H1 (cell line): Measurements from ENCODE around the gene OGFR. TPM values are rescaled to one million over a fixed set of nuclear protein-coding genes. Genes with fewer than 3 reads are reported as not detected.

Experiments
- CTCF ChIA-PET: fragments of 300-600 bp; sonication (Branson Sonifier 250); formaldehyde crosslinking; loops from one replicate; lab custom pipeline; 2021; ENCODE audit not compliant: partially characterized antibody; lab: Charles Lee
- POLR2A ChIA-PET: fragments of 300-600 bp; sonication (Branson Sonifier 250); formaldehyde crosslinking; loops from one replicate; lab custom pipeline; 2021; ENCODE audit warnings: inconsistent platforms; ENCODE audit not compliant: partially characterized antibody; lab: Charles Lee
- DNase-seq, 2 experiments: peaks; one replicate each; pipeline versions ENCODE4 v3.0.0 to v3.0.0-alpha.2; 2010 to 2022; ENCODE audit warnings: low spot score in 2 of 2, low read depth in 1 of 2, mixed read lengths in 1 of 2
- FAIRE-seq: peaks from 2 replicates; lab custom pipeline; 2011; peaks lifted over from hg19 to GRCh38; lab: Jason Lieb, UNC
- H2AFZ ChIP-seq: 2 replicates; pipeline ENCODE4 v1.8.1; 2012; ENCODE audit warnings: low read length, inconsistent platforms
- H2AK5ac ChIP-seq: 2 replicates; pipeline ENCODE4 v1.6.1; 2013; ENCODE audit warnings: low read depth, low read length
- H2BK120ac ChIP-seq: replicated peaks from 2 replicates; pipeline ENCODE3; 2013; ENCODE audit warnings: low read depth, low read length, inconsistent platforms
- H2BK12ac ChIP-seq: 2 replicates; pipeline ENCODE4 v1.6.1; 2013; ENCODE audit warnings: low read depth, low read length
- H2BK15ac ChIP-seq: 2 replicates; pipeline ENCODE4 v1.6.1; 2013; ENCODE audit warnings: low read length
- H2BK20ac ChIP-seq: 2 replicates; pipeline ENCODE4 v1.6.1; 2013; ENCODE audit warnings: low read length
- H2BK5ac ChIP-seq: 2 replicates; pipeline ENCODE4 v1.6.1; 2013; ENCODE audit warnings: low read depth, low read length
- H3K14ac ChIP-seq: 2 replicates; pipeline ENCODE4 v1.6.1; 2013; ENCODE audit warnings: inconsistent platforms; ENCODE audit not compliant: insufficient read length
- H3K18ac ChIP-seq: 2 replicates; pipeline ENCODE4 v1.6.1; 2013; ENCODE audit warnings: low read length; ENCODE audit errors: extremely low read depth
- H3K23ac ChIP-seq: 2 replicates; pipeline ENCODE4 v1.6.1; 2013; ENCODE audit warnings: inconsistent platforms; ENCODE audit not compliant: insufficient read length
- H3K23me2 ChIP-seq: 2 replicates; pipeline ENCODE4 v1.6.1; 2013; ENCODE audit warnings: low read depth, low read length
- H3K27ac ChIP-seq: 2 replicates; pipeline ENCODE4 v1.6.1; 2011; ENCODE audit warnings: low read depth, low read length, inconsistent platforms
- H3K27me3 ChIP-seq, 4 experiments: replicated peaks in 1 of 4; 1 replicate in 1 of 4; 2 replicates in 3 of 4; pipeline versions ENCODE4 v1.6.1 to v1.8.1; 2011 to 2013; ENCODE audit warnings: low read length in 3 of 4, mild to moderate bottlenecking in 3 of 4, inconsistent platforms in 2 of 4, mixed read lengths in 2 of 4, moderate library complexity in 1 of 4; ENCODE audit not compliant: control insufficient read depth in 3 of 4, insufficient read depth in 3 of 4; ENCODE audit errors: extremely low read depth in 1 of 4
- H3K36me3 ChIP-seq, 4 experiments: 2 replicates each; pipeline versions ENCODE4 v1.6.1 to v1.8.1; 2011 to 2013; ENCODE audit warnings: mild to moderate bottlenecking in 4 of 4, low read length in 3 of 4, moderate library complexity in 2 of 4, control low read depth in 1 of 4, inconsistent platforms in 1 of 4; ENCODE audit not compliant: insufficient read depth in 4 of 4, control insufficient read depth in 2 of 4
- H3K4ac ChIP-seq: replicated peaks from 2 replicates; pipeline ENCODE3; 2013; ENCODE audit warnings: low read length, low read depth, mixed read lengths, inconsistent platforms; ENCODE audit not compliant: insufficient read length
- H3K4me1 ChIP-seq, 4 experiments: replicated peaks in 1 of 4; 1 replicate in 1 of 4; 2 replicates in 3 of 4; pipeline versions ENCODE4 v1.6.1 to v1.8.1; 2011 to 2013; ENCODE audit warnings: low read length in 3 of 4, inconsistent platforms in 2 of 4, mixed read lengths in 1 of 4; ENCODE audit not compliant: insufficient read depth in 4 of 4, control insufficient read depth in 3 of 4
- H3K4me2 ChIP-seq, 2 experiments: 2 replicates each; pipeline versions ENCODE4 v1.6.1 to v1.8.1; 2011 to 2013; ENCODE audit warnings: low read depth in 2 of 2, low read length in 2 of 2, control low read depth in 1 of 2, inconsistent platforms in 1 of 2, mild to moderate bottlenecking in 1 of 2; ENCODE audit not compliant: insufficient read depth in 1 of 2
- H3K4me3 ChIP-seq, 4 experiments: fragments of 200-600, 300-600 bp in 1 of 4; sonication (generic), shearing (Covaris generic), sonication (Bioruptor Twin) in 1 of 4; 2 replicates each; pipeline versions ENCODE4 v1.5.1 to v1.8.1; 2011 to 2016; ENCODE audit warnings: low read length in 4 of 4, low read depth in 3 of 4, control low read depth in 2 of 4, inconsistent platforms in 2 of 4, mild to moderate bottlenecking in 2 of 4, mixed read lengths in 1 of 4, moderate library complexity in 1 of 4; ENCODE audit not compliant: insufficient read depth in 2 of 4; ENCODE audit errors: extremely low read depth in 1 of 4
- H3K56ac ChIP-seq: replicated peaks from 2 replicates; pipeline ENCODE3; 2013; ENCODE audit warnings: low read depth, mild to moderate bottlenecking, mixed read lengths, low read length, inconsistent platforms; ENCODE audit not compliant: insufficient read length
- H3K79me1 ChIP-seq: 2 replicates; pipeline ENCODE4 v1.6.1; 2013; ENCODE audit warnings: low read depth, low read length, control low read depth
- H3K79me2 ChIP-seq, 2 experiments: 2 replicates each; pipeline versions ENCODE4 v1.6.1 to v1.8.1; 2012 to 2013; ENCODE audit warnings: low read length in 2 of 2, mild to moderate bottlenecking in 2 of 2, inconsistent platforms in 1 of 2; ENCODE audit not compliant: insufficient read depth in 2 of 2, control insufficient read depth in 1 of 2
- H3K9ac ChIP-seq, 4 experiments: replicated peaks in 1 of 4; 1 replicate in 1 of 4; 2 replicates in 3 of 4; pipeline versions ENCODE4 v1.6.1 to v1.8.1; 2011 to 2013; ENCODE audit warnings: low read depth in 3 of 4, low read length in 3 of 4, control low read depth in 2 of 4, mild to moderate bottlenecking in 2 of 4, moderate library complexity in 2 of 4, inconsistent platforms in 1 of 4; ENCODE audit errors: extremely low read depth in 1 of 4
- H3K9me3 ChIP-seq, 2 experiments: 2 replicates each; pipeline versions ENCODE4 v1.6.1 to v1.8.1; 2012 to 2013; ENCODE audit warnings: mild to moderate bottlenecking in 2 of 2, moderate library complexity in 2 of 2, control low read depth in 1 of 2, inconsistent platforms in 1 of 2, low read depth in 1 of 2, low read length in 1 of 2, mixed read lengths in 1 of 2; ENCODE audit not compliant: insufficient read depth in 2 of 2
- H4K20me1 ChIP-seq, 2 experiments: replicated peaks in 1 of 2; 2 replicates each; pipeline versions ENCODE3 to v1.8.1; 2011 to 2013; ENCODE audit warnings: inconsistent platforms in 2 of 2, low read length in 2 of 2, mild to moderate bottlenecking in 1 of 2; ENCODE audit not compliant: insufficient read depth in 2 of 2, control insufficient read depth in 1 of 2
- H4K5ac ChIP-seq: 2 replicates; pipeline ENCODE4 v1.6.1; 2013; ENCODE audit warnings: low read length, low read depth, mixed read lengths, inconsistent platforms; ENCODE audit not compliant: insufficient read length
- H4K8ac ChIP-seq: 2 replicates; pipeline ENCODE4 v1.8.0; 2013; ENCODE audit warnings: mild to moderate bottlenecking, moderate library complexity, low read length, inconsistent platforms; ENCODE audit not compliant: insufficient read depth; ENCODE audit errors: extremely low read depth
- H4K91ac ChIP-seq: replicated peaks from 2 replicates; pipeline ENCODE3; 2013; ENCODE audit warnings: low read length, mixed read lengths, inconsistent platforms; ENCODE audit not compliant: insufficient read length
- BACH1 ChIP-seq: IDR thresholded peaks from 2 replicates; pipeline ENCODE4 v1.6.1; 2012; ENCODE audit warnings: low read length, improper control_type of control experiment
- HDAC6 ChIP-seq: IDR thresholded peaks from one replicate; pipeline ENCODE4 v1.7.1; 2012; ENCODE audit warnings: low read depth, mild to moderate bottlenecking, inconsistent platforms, low read length, moderate library complexity
- RNF2 ChIP-seq: fragments of 200-900, 300-1000 bp; sonication (generic); IDR thresholded peaks from 2 replicates; pipeline ENCODE4 v1.7.1; 2016; ENCODE audit warnings: borderline replicate concordance, low read depth, mild to moderate bottlenecking, antibody characterized with exemption, low read length; ENCODE audit not compliant: poor library complexity, severe bottlenecking; ENCODE audit errors: missing control alignments
- RXRA ChIP-seq: IDR thresholded peaks from 2 replicates; pipeline ENCODE4 v1.6.1; 2011; ENCODE audit warnings: low read depth, mild to moderate bottlenecking, low read length, moderate library complexity; ENCODE audit not compliant: insufficient read depth
- WGBS, 2 experiments: shearing (Covaris generic) in 1 of 2; methylation state at CpG; one replicate each; pipeline versions ENCODE4 v1.1.6 to v1.1.7; 2013 to 2015; ENCODE audit warnings: low lambda C conversion rate in 2 of 2, mixed read lengths in 2 of 2, inconsistent platforms in 1 of 2, low coverage in 1 of 2, missing lambda C conversion rate in 1 of 2; ENCODE audit not compliant: insufficient replicate concordance in 2 of 2, insufficient coverage in 1 of 2, insufficient read length in 1 of 2; ENCODE audit errors: extremely low coverage in 1 of 2, missing lambda C conversion rate in 1 of 2; 5-methylcytosine and 5-hydroxymethylcytosine counted together
- polyA plus RNA-seq, 7 experiments: library from polyadenylated mRNA; depleted of rRNA in 3 of 7; stranded (reverse) in 5 of 7; unstranded in 2 of 7; fragments of >200 nt in 5 of 7; fragments of 200-250 nt in 2 of 7; gene quantifications; 1 replicate in 5 of 7; 2 replicates in 1 of 7; 4 replicates in 1 of 7; pipeline versions ENCODE4 v1.2.1 to v1.2.3, GENCODE V29; 2011 to 2013; ENCODE audit warnings: missing spikeins in 2 of 7, mixed read lengths in 2 of 7
- total RNA-seq: library from RNA; stranded (reverse); fragmentation: NEBNext Ultra II Directional; extraction: Animal tissue kit (Norgen Biotek cat#: 25700); gene quantifications from 2 replicates; pipeline ENCODE4 v1.2.1, GENCODE V29; 2021

The OGFR gene
- total and polyA plus RNA-seq, 2 of the 8 experiments (the other 6 are each of a cell fraction or from before 2014, with no cell fraction given), result 13.9 to 25.1 TPM

GRCh38 chr20:62821726-62822210, 17.1 kb downstream of the OGFR start:
- no peak for DNase-seq
- POLR2A ChIA-PET, result interaction anchor here (2.3 kb wide), 1 partner anchor 11 kb away, joined by 12 read pairs; no protein-coding TSS in a partner anchor
- no peaks in the 10 kb centered on the region for H3K9me3 ChIP-seq
- H3K9ac ChIP-seq, result no peak overlapping the region
- CTCF ChIA-PET, result interaction anchor here (0.9 to 3.2 kb wide), 12 partner anchors 10 to 349 kb away, joined by 3 to 27 read pairs (median 4); no protein-coding TSS in a partner anchor
- no peak overlapping the region for H3K4me2 ChIP-seq
- peaks cover 0 to 4% (median 2%) of the 10 kb centered on the region in 4 experiments; a peak in 1 of 7 replicates for H3K27me3 ChIP-seq
- no peak overlapping the region for H3K56ac ChIP-seq
- no peak overlapping the region for H3K4ac ChIP-seq
- no peak overlapping the region for H3K14ac ChIP-seq
- no peak overlapping the region for H2AK5ac ChIP-seq
- no peak overlapping the region for H2BK15ac ChIP-seq
- H4K20me1 ChIP-seq, result peaks cover 7 to 8% of the 10 kb centered on the region in 2 experiments
- H3K23me2 ChIP-seq, result peaks cover 2% of the 10 kb centered on the region; the same call in 1 of the 2 replicates
- no peak overlapping the region for H3K18ac ChIP-seq
- 100% methylated on average over 3 of the region's 12 CpGs; no CpG with 5 or more reads in 1 of the 2 experiments for WGBS, 2 experiments
- peaks cover 0 to 3% (median 0%) of the 10 kb centered on the region in 4 experiments; a peak in 3 of 8 replicates for H3K36me3 ChIP-seq
- H2BK120ac ChIP-seq, result no peak overlapping the region
- no peak overlapping the region for H2BK5ac ChIP-seq
- H3K4me3 ChIP-seq, result no peak overlapping the region
- no peak overlapping the region for H4K5ac ChIP-seq
- H3K27ac ChIP-seq, result no peak overlapping the region
- no peak overlapping the region for H4K91ac ChIP-seq
- H2AFZ ChIP-seq, result no peak overlapping the region
- no peak overlapping the region for H2BK12ac ChIP-seq
- no peaks in the 10 kb centered on the region for H3K79me2 ChIP-seq
- no peak for FAIRE-seq
- H4K8ac ChIP-seq, result no peak overlapping the region
- H3K79me1 ChIP-seq, result no peaks in the 10 kb centered on the region
- no peak overlapping the region for H2BK20ac ChIP-seq
- peaks cover 0 to 23% (median 13%) of the 10 kb centered on the region in 4 experiments; a peak in 5 of 7 replicates for H3K4me1 ChIP-seq
- no peak overlapping the region for H3K23ac ChIP-seq
- TF ChIP-seq RXRA, result no peak
- no peak for TF ChIP-seq HDAC6
- TF ChIP-seq BACH1, result no peak
- no peak for TF ChIP-seq RNF2
